Measurements from ENCODE around the gene C16orf87. TPM values are rescaled to one million over a fixed set of nuclear protein-coding genes. Genes with fewer than 3 reads are reported as not detected.

Gene C16orf87
- total RNA-seq, 4 donors from 2014 or later, result 2.6 to 6.8 (median 5.1) TPM

DNA sequence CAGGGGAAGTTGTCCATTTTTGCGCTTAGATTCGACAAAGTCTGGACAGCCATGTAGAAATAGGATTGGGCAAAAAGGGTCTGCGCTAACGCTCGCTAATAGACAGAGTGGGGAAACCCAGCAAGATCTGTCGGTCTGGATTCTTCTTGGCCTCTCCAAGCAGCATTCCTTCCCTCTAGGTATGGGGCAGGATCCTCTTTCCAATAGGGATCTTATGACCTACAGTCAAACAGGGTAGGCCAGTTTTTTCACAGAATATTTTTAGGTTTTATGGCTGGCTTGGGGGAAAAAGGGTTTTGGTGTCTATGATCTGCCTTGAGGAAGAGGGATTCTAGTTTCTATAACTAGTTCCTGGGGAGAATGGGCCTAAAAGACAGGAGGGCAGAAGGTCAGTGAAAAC is 27.2 kb upstream of the C16orf87 start:
- TF ChIP-seq, protein P1, sequence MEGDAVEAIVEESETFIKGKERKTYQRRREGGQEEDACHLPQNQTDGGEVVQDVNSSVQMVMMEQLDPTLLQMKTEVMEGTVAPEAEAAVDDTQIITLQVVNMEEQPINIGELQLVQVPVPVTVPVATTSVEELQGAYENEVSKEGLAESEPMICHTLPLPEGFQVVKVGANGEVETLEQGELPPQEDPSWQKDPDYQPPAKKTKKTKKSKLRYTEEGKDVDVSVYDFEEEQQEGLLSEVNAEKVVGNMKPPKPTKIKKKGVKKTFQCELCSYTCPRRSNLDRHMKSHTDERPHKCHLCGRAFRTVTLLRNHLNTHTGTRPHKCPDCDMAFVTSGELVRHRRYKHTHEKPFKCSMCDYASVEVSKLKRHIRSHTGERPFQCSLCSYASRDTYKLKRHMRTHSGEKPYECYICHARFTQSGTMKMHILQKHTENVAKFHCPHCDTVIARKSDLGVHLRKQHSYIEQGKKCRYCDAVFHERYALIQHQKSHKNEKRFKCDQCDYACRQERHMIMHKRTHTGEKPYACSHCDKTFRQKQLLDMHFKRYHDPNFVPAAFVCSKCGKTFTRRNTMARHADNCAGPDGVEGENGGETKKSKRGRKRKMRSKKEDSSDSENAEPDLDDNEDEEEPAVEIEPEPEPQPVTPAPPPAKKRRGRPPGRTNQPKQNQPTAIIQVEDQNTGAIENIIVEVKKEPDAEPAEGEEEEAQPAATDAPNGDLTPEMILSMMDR (IDR thresholded peaks at IDR 0.05; ENCODE audit: low read depth), result no peak

DNA sequence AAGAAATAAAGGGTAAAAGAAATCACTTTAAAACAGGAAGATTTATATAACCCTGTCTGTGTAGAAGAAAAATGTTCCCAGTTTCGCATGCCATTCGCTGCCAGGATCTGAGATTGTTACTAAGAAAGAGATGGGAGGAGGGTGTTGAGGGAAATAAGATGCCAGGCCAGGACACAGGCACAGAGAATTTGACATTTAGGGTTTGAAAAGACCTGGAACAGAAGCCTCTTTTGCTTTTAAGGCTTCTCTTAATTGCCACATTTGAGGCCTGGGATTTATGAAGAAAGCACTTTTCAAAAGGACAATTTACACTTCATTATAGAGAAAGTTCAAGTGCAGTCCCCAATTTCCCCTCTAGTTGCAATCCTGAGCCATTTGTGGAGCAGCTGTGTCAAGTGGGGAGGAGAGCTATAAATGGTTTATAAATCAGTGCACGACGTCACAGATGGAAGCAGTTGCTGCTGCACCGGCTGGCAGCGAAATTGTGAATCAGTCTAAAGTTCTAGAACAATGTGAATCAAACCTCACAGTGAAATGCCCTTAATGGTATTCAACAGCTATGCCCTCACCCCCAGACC is 26.5 kb upstream of the C16orf87 start:
- TF ChIP-seq, protein P1 (IDR thresholded peaks at IDR 0.05; ENCODE audit: low read depth), result no peak

DNA sequence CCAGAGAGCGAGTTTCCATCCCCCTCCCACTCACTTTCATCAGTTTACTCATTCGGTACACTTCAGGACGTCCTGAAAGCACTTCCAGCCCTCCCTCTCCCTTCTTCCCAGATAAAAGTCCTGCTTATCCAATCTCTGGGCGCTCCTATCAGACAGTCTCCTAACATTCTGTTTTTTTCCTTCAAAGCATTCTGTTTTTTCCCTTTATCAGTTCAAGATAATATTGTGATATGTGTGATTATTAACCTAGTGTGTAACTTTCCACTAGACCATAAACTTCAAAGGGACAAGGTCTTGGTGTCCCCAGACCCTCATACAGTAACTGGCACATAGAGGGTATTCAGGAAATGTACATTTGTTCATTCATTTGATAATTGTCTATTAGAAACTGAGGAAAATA is 24.4 kb upstream of the C16orf87 start:
- TF ChIP-seq, protein P1 (IDR thresholded peaks at IDR 0.05; ENCODE audit: low read depth), result no peak

DNA sequence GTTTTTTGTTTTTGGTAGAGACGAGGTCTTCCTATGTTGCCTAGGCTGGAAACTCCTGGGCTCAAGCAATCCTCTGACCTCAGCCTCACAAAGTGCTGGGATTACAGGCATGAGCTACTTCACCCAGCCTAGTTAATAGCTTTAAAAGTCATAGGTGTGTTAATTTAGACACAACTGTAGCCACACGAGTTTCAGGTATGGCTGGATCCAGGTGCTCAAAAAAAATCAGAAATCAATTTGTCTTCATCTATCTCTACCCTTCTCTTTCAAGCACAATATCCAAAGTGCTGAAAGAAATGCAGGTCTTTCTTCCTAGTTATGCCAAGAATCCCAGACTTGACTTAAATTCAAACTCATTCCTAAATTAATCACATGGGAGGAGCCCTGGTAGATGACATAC is 23.9 kb upstream of the C16orf87 start:
- TF ChIP-seq, protein P1 (IDR thresholded peaks at IDR 0.05; ENCODE audit: low read depth), result no peak

DNA sequence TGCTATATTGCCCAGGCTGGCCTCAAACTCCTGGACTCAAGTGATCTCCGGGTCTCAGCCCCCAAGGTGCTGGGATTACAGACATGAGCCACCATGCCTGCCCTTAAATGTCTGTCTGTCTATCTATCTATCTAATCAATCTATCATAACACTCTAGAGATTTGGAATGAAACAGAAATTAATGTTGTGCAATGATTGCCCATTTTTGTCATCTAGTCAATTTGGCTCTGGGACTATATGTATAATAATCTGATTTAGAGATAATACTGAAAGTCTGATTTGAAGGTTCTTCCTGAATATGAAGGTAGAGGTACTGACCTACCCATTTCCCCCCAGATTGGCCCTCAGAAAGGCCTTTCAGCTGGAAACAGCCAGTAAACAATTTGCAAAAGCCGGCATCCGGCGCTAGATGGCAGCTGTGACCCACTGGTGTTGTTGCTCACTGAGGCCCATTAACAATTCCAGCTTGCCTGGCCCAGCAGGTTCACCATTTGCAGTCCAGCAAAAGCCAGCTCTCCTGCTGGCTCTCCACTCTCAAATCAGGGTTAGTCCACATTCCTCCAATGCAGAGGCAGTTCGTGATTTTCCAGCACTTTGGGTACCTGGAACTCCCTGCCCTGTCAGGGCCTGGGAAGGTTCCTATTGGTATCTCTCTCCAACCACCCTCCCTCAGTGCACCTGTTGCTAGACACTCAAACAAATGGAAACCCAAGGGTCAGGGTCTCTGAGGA is 22.9 kb upstream of the C16orf87 start:
- TF ChIP-seq, protein P1 (IDR thresholded peaks at IDR 0.05; ENCODE audit: low read depth), result no peak

DNA sequence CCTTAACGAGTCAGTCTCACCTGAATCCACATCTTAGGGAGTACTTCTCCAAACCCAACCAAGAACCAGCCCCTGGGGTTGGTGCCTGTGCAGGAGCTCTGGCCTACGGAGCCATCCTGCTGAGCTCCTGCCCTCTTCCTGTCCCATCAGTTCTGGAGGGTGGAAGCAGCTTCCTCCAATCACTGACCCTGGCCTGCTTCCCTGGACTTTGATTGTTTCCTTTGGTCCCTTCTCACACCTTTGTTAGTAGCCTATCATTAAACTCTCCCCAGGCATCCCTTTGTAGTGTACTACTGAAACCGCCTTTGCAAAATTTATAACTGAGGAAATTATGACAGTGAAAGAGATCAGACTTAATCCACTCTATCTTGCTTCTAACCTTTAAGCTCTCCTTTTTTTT is 21.1 kb upstream of the C16orf87 start:
- TF ChIP-seq, protein P1 (IDR thresholded peaks at IDR 0.05; ENCODE audit: low read depth), result no peak

DNA sequence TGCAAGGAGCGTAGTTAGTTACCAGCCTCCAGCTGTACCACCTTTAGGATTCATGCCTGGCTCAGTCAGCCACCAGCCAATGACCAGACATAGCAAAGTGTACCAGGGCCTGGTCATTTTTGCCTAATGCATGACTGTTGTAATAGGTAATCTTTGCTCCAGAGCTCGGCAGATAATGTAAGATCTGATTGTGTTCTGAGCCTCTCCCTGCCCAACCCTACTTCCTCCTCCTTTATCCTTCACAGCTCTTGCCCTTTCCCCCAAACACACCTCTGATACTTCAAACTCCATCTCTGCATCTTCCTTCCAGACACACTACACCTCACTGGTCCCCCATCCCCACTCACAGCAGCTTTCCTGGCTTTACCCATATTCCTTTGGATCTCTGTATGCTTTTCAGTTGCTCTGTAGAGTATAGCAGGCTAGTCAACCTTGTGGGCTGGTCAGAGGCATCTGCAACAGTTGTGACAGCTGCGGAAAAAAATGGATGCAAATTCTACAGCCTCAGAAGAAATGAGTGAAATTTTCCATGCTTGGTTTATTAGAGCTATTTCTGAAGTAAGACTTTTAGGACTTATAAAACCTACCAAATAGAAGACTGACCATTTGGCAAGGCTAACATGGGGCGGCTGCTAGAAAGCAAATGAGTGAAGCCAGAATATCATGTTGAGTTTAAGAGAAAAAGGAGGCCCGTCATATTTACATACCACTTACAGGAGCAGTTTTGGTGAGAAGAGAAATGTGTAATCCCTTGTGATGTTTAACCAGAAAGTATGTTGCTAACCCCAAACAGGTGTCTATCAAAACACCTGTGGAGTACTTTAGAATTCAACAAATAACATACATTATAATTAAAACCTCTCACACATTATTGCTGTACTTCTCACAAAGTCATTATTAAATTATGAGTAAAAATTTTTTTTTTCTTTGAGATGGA is 19.9 kb upstream of the C16orf87 start:
- TF ChIP-seq, protein P1 (IDR thresholded peaks at IDR 0.05; ENCODE audit: low read depth), result no peak

Data from subcutaneous adipose tissue (tissue), 4 donors.